NCI-H187 (cell line): Measurements from ENCODE around the gene CA10.
A peak's percentile ranks its signal among the peaks of the same experiment; 100 is the strongest.

Source experiments
- DNase-seq, 2 experiments: peaks; one replicate each; lab custom pipeline; 2025; lab: John Stamatoyannopoulos, UW

CA10 gene

GRCh38 chr17:52158450-52159042 lies at the start of gene CA10:
TSS of gene CA10 (minus strand) at chr17:52158714.
- peak; percentile 18 to 57 for DNase-seq

GRCh38 chr17:52207796-52208195 lies 49.3 kb upstream of the CA10 start:
- DNase-seq = no peak

- peak in 1 of 2 experiments; percentile 6 for DNase-seq
These were observed 44.1 kb upstream of the CA10 start for GRCh38 chr17:52202520-52203080.

GRCh38 chr17:52201767-52202519 lies 43.4 kb upstream of the CA10 start:
- DNase-seq = no peak

GRCh38 chr17:52191491-52191890 lies 33.0 kb upstream of the CA10 start:
- DNase-seq = no peak

GRCh38 chr17:52181782-52182181 lies 23.3 kb upstream of the CA10 start:
- DNase-seq = peak; percentile 20 to 36

- no peak for DNase-seq
These were observed 19.5 kb upstream of the CA10 start for GRCh38 chr17:52178012-52178411.

GRCh38 chr17:52170963-52171572 lies 12.6 kb upstream of the CA10 start:
- DNase-seq = peak in 1 of 2 experiments; percentile 33

GRCh38 chr17:52160136-52160567 lies 1.6 kb upstream of the CA10 start:
- DNase-seq = no peak

- no peak for DNase-seq
These were observed 977 bp upstream of the CA10 start for GRCh38 chr17:52159246-52160135.

- DNase-seq = no peak
These were observed 688 bp downstream of the CA10 start for GRCh38 chr17:52157603-52158449.

GRCh38 chr17:52156576-52157570 lies 1.6 kb downstream of the CA10 start:
- no peak for DNase-seq

- no peak for DNase-seq
These were observed 3.2 kb downstream of the CA10 start for GRCh38 chr17:52155301-52155700.

- DNase-seq = no peak
These were observed 4.0 kb downstream of the CA10 start for GRCh38 chr17:52154466-52154865.

- no peak for DNase-seq
These were observed 7.6 kb downstream of the CA10 start for GRCh38 chr17:52150935-52151334.

- no peak for DNase-seq
These were observed 8.9 kb downstream of the CA10 start for GRCh38 chr17:52149626-52150025.

GRCh38 chr17:52148969-52149351 lies 9.6 kb downstream of the CA10 start:
- no peak for DNase-seq

- DNase-seq = no peak
These were observed 10.1 kb downstream of the CA10 start for GRCh38 chr17:52148288-52148968.

- no peak for DNase-seq
These were observed 10.6 kb downstream of the CA10 start for GRCh38 chr17:52147872-52148271.
